ENCODE results near the gene ATP5F1C. TPM values are rescaled to one million over a fixed set of nuclear protein-coding genes. Genes with fewer than 3 reads are reported as not detected.

Gene ATP5F1C
- total and polyA plus RNA-seq, 2 donors (not counting 1 experiment from before 2014, with no cell fraction given) = 114 to 116 TPM

- intact Hi-C loops (cut with micrococcal nuclease) = no loop called here
- no peaks in the 10 kb centered on the region for H3K4me1 Mint-ChIP-seq
- H3K4me3 Mint-ChIP-seq = no peak overlapping the region
- Histone ChIP-seq H3K27ac (ENCODE audit: low read length in 2 of 2) (no peak overlapping the region), H3K4me3 (ENCODE audit: control extremely low read depth in 1 of 5, extremely low read depth in 1 of 5, insufficient read depth in 1 of 5, low read depth in 2 of 5, low read length in 4 of 5) (no peak overlapping the region), H3K79me2 (ENCODE audit: control insufficient read depth, insufficient read depth, low read length) (peaks cover 9% of the 10 kb centered on the region), H3K9ac (ENCODE audit: low read length) (no peak overlapping the region), H2AFZ (ENCODE audit: insufficient read depth, low read depth, low read length, poor library complexity, severe bottlenecking) (no peak overlapping the region), H3K36me3 (replicated peaks in 1 of 2; ENCODE audit: control extremely low read depth in 1 of 2, control insufficient read depth in 1 of 2, extremely low read depth in 1 of 2, insufficient read depth in 2 of 2, low read length in 1 of 2) (peaks cover 32 to 66% of the 10 kb centered on the region in 2 experiments), H3K27me3 (replicated peaks in 1 of 4; ENCODE audit: control extremely low read depth in 1 of 4, control insufficient read depth in 3 of 4, insufficient read depth in 4 of 4, low read length in 3 of 4) (no peaks in the 10 kb centered on the region), H3K9me3 (ENCODE audit: control extremely low read depth in 1 of 3, control insufficient read depth in 2 of 3, insufficient read depth in 1 of 3, low read length in 2 of 3) (no peaks in the 10 kb centered on the region), H3K4me2 (replicated peaks; ENCODE audit: low read depth, low read length, poor library complexity, severe bottlenecking) (no peak overlapping the region), H4K20me1 (ENCODE audit: control insufficient read depth, insufficient read depth, low read length, poor library complexity, severe bottlenecking) (no peaks in the 10 kb centered on the region), H3K4me1 (ENCODE audit: control insufficient read depth in 2 of 2, insufficient read depth in 2 of 2, low read length in 2 of 2) (no peaks in the 10 kb centered on the region)
- no peaks in the 10 kb centered on the region for H3K9me3 Mint-ChIP-seq (ENCODE audit: insufficient read depth)
- no CpG with 5 or more reads among the region's 2 CpGs for WGBS (ENCODE audit: insufficient coverage)
- ChIA-PET POLR2A (no interaction called here), CTCF (no interaction called here)
- DNase-seq (no peak), ATAC-seq (ENCODE audit: low read depth) (no peak)
- TF ChIP-seq, protein P1, sequence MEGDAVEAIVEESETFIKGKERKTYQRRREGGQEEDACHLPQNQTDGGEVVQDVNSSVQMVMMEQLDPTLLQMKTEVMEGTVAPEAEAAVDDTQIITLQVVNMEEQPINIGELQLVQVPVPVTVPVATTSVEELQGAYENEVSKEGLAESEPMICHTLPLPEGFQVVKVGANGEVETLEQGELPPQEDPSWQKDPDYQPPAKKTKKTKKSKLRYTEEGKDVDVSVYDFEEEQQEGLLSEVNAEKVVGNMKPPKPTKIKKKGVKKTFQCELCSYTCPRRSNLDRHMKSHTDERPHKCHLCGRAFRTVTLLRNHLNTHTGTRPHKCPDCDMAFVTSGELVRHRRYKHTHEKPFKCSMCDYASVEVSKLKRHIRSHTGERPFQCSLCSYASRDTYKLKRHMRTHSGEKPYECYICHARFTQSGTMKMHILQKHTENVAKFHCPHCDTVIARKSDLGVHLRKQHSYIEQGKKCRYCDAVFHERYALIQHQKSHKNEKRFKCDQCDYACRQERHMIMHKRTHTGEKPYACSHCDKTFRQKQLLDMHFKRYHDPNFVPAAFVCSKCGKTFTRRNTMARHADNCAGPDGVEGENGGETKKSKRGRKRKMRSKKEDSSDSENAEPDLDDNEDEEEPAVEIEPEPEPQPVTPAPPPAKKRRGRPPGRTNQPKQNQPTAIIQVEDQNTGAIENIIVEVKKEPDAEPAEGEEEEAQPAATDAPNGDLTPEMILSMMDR (IDR thresholded peaks at IDR 0.05) = no peak
- H3K27me3 Mint-ChIP-seq = no peaks in the 10 kb centered on the region
- H3K27ac Mint-ChIP-seq = no peak overlapping the region
These were observed 16.8 kb downstream of the ATP5F1C start for GRCh38 chr10:7804741-7805140.

GRCh38 chr10:7808686-7809267 lies 20.8 kb downstream of the ATP5F1C start:
- POLR2A ChIA-PET = interaction anchor here (1.1 kb wide), 1 partner anchor 9 kb away, joined by 3 read pairs; the partner anchor contains the start of gene TAF3

More at GRCh38 chr10:7808686-7809267, 20.8 kb downstream of the ATP5F1C start:
- Mint-ChIP-seq H3K9me3 (ENCODE audit: insufficient read depth) (no peaks in the 10 kb centered on the region), H3K27me3 (peaks cover under 1% of the 10 kb centered on the region), H3K27ac (no peak overlapping the region), H3K4me1 (no peaks in the 10 kb centered on the region), H3K4me3 (no peak overlapping the region)
- DNase-seq (no peak), ATAC-seq (ENCODE audit: low read depth) (no peak)
- no peak overlapping the region for H3K27ac ChIP-seq (ENCODE audit: low read length in 2 of 2)
- H3K4me3 ChIP-seq (ENCODE audit: control extremely low read depth in 1 of 5, extremely low read depth in 1 of 5, insufficient read depth in 1 of 5, low read depth in 2 of 5, low read length in 4 of 5) = no peak overlapping the region
- H3K4me1 ChIP-seq (ENCODE audit: control insufficient read depth in 2 of 2, insufficient read depth in 2 of 2, low read length in 2 of 2) = no peaks in the 10 kb centered on the region
- H3K9ac ChIP-seq (ENCODE audit: low read length) = no peak overlapping the region
- WGBS (ENCODE audit: insufficient coverage) = 100% methylated on average over 3 of the region's 4 CpGs
- CTCF ChIA-PET = no interaction called here
- H3K36me3 ChIP-seq (replicated peaks in 1 of 2; ENCODE audit: control extremely low read depth in 1 of 2, control insufficient read depth in 1 of 2, extremely low read depth in 1 of 2, insufficient read depth in 2 of 2, low read length in 1 of 2) = peaks cover 17 to 31% of the 10 kb centered on the region in 2 experiments
- TF ChIP-seq EZH2 (IDR thresholded peaks at IDR 0.05; ENCODE audit: borderline replicate concordance, insufficient read depth, low read depth, low read length, poor library complexity, severe bottlenecking) = no peak
- TF ChIP-seq, protein P1 (IDR thresholded peaks at IDR 0.05) = no peak
- peaks cover 0 to 4% (median 0%) of the 10 kb centered on the region in 4 experiments for H3K27me3 ChIP-seq (replicated peaks in 1 of 4; ENCODE audit: control extremely low read depth in 1 of 4, control insufficient read depth in 3 of 4, insufficient read depth in 4 of 4, low read length in 3 of 4)
- no peaks in the 10 kb centered on the region for H4K20me1 ChIP-seq (ENCODE audit: control insufficient read depth, insufficient read depth, low read length, poor library complexity, severe bottlenecking)
- H3K9me3 ChIP-seq (ENCODE audit: control extremely low read depth in 1 of 3, control insufficient read depth in 2 of 3, insufficient read depth in 1 of 3, low read length in 2 of 3) = no peaks in the 10 kb centered on the region
- H3K4me2 ChIP-seq (replicated peaks; ENCODE audit: low read depth, low read length, poor library complexity, severe bottlenecking) = no peak overlapping the region
- no peaks in the 10 kb centered on the region for H3K79me2 ChIP-seq (ENCODE audit: control insufficient read depth, insufficient read depth, low read length)
- no peak overlapping the region for H2AFZ ChIP-seq (ENCODE audit: insufficient read depth, low read depth, low read length, poor library complexity, severe bottlenecking)
- intact Hi-C loops (cut with micrococcal nuclease) = no loop called here
